Astrocyte (in vitro differentiated cells and primary cell): Measurements from ENCODE around the gene LIMS2. TPM values are rescaled to one million over a fixed set of nuclear protein-coding genes. Genes with fewer than 3 reads are reported as not detected.

ENCODE experiments used
- DNase-seq: peaks from one replicate; pipeline ENCODE4 v3.0.0-alpha.2; 2010; ENCODE audit warnings: low read depth
- FAIRE-seq: peaks from 2 replicates; lab custom pipeline; 2011; peaks lifted over from hg19 to GRCh38; lab: Jason Lieb, UNC
- H2AFZ ChIP-seq: 2 replicates; pipeline ENCODE4 v1.6.0; 2012; ENCODE audit warnings: low read depth, low read length, inconsistent platforms
- H3K27ac ChIP-seq: 2 replicates; pipeline ENCODE4 v1.5.1; 2011; ENCODE audit warnings: low read depth, low read length, inconsistent platforms
- H3K27me3 ChIP-seq: 2 replicates; pipeline ENCODE4 v1.6.0; 2011; ENCODE audit warnings: low read length, inconsistent platforms; ENCODE audit not compliant: insufficient read depth
- H3K36me3 ChIP-seq: 2 replicates; pipeline ENCODE4 v1.5.1; 2011; ENCODE audit warnings: low read length, inconsistent platforms; ENCODE audit not compliant: insufficient read depth
- H3K4me1 ChIP-seq: 2 replicates; pipeline ENCODE4 v1.5.1; 2011; ENCODE audit warnings: low read length, inconsistent platforms; ENCODE audit not compliant: insufficient read depth
- H3K4me2 ChIP-seq: 2 replicates; pipeline ENCODE4 v1.6.0; 2012; ENCODE audit warnings: low read length, inconsistent platforms
- H3K4me3 ChIP-seq: 2 replicates; pipeline ENCODE4 v1.5.1; 2011; ENCODE audit warnings: low read depth, mild to moderate bottlenecking, low read length, inconsistent platforms; ENCODE audit not compliant: insufficient read depth
- H3K79me2 ChIP-seq: 2 replicates; pipeline ENCODE4 v1.6.0; 2012; ENCODE audit warnings: mild to moderate bottlenecking, low read length, inconsistent platforms; ENCODE audit not compliant: insufficient read depth
- H3K9ac ChIP-seq: 2 replicates; pipeline ENCODE4 v1.6.0; 2012; ENCODE audit warnings: mild to moderate bottlenecking, low read length, inconsistent platforms
- H3K9me3 ChIP-seq: 2 replicates; pipeline ENCODE4 v1.5.1; 2012; ENCODE audit warnings: low read depth, mild to moderate bottlenecking, low read length, inconsistent platforms; ENCODE audit not compliant: insufficient read depth
- H4K20me1 ChIP-seq: 2 replicates; pipeline ENCODE4 v1.6.0; 2012; ENCODE audit warnings: low read length, inconsistent platforms; ENCODE audit not compliant: insufficient read depth
- H3K27ac Mint-ChIP-seq: one replicate; pipeline ENCODE4 v1.8.0; 2021; ENCODE audit warnings: mild to moderate bottlenecking, mixed read lengths; ENCODE audit not compliant: unreplicated experiment
- H3K27me3 Mint-ChIP-seq: one replicate; pipeline ENCODE4 v1.8.0; 2021; ENCODE audit warnings: low read depth, mixed read lengths; ENCODE audit not compliant: unreplicated experiment
- H3K36me3 Mint-ChIP-seq: one replicate; pipeline ENCODE4 v1.8.0; 2021; ENCODE audit warnings: low read depth, mixed read lengths; ENCODE audit not compliant: unreplicated experiment
- H3K4me1 Mint-ChIP-seq: one replicate; pipeline ENCODE4 v1.8.0; 2021; ENCODE audit warnings: low read depth, mixed read lengths; ENCODE audit not compliant: unreplicated experiment
- H3K4me3 Mint-ChIP-seq: one replicate; pipeline ENCODE4 v1.8.0; 2021; ENCODE audit warnings: mild to moderate bottlenecking, moderate library complexity, mixed read lengths; ENCODE audit not compliant: unreplicated experiment
- H3K9me3 Mint-ChIP-seq: one replicate; pipeline ENCODE4 v1.8.0; 2021; ENCODE audit warnings: mild to moderate bottlenecking, mixed read lengths; ENCODE audit not compliant: unreplicated experiment
- EZH2 ChIP-seq: IDR thresholded peaks from 2 replicates; pipeline ENCODE4 v1.6.1; 2012; ENCODE audit warnings: mild to moderate bottlenecking, low read length, inconsistent platforms; ENCODE audit not compliant: insufficient read depth
- total RNA-seq: library from RNA; stranded (reverse); gene quantifications from 2 replicates; pipeline ENCODE4 v1.2.1, GENCODE V29; 2021
- TF ChIP-seq, protein P1 (sequence below): IDR thresholded peaks from 2 replicates; pipeline ENCODE4 v1.5.1; 2011; ENCODE audit warnings: low read depth, mild to moderate bottlenecking, inconsistent platforms, low read length, moderate library complexity; ENCODE audit not compliant: insufficient read depth

The LIMS2 gene
- total RNA-seq, 1 donor from 2014 or later: 73.3 TPM

DNA sequence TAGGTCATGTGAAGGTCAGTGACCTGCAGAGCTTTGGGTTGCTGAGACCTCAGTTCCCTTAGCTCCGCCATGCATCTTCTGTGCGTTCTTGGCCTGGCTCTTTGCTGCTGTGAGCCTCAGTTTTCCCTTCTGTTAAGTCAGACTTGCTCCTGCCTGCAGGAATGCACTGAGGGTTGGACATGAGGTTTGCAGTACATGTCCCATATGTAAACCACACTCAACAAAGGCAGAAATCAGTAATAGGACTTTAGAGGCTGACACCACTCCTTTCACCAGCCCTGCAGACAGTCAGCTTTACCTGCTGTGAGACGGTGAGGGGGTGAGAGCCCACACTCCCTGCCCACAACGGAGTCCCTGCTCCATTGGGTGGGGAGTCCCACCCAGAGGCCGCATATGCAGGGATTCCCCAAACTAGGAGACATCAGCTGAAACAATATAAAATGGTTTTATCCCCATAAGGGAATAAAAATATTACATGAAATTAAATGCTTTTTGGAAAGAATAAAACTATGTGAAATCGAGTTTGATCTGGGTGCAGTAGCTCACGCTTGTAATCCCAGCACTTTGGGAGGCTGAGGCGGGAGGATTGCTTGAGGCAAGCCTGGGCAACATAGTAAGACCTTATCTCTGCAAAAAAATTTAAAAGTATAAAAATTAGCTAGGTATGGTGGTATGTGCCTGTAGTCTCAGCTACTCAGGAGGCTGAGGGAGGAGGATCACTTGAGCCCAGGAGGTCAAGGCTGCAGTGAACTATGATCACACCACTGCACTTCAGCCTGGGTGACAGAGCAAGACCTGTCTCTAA, 84.7 kb downstream of the LIMS2 start:
- H3K4me3 ChIP-seq: no peak overlapping the region
- Mint-ChIP-seq H3K27ac (no peak overlapping the region), H3K27me3 (peaks cover 10% of the 10 kb centered on the region), H3K4me3 (no peak overlapping the region), H3K4me1 (no peaks in the 10 kb centered on the region), H3K36me3 (peaks cover under 1% of the 10 kb centered on the region), H3K9me3 (peaks cover 3% of the 10 kb centered on the region)
- H3K79me2 ChIP-seq: no peaks in the 10 kb centered on the region
- no peaks in the 10 kb centered on the region for H3K36me3 ChIP-seq
- no peaks in the 10 kb centered on the region for H4K20me1 ChIP-seq
- H3K9me3 ChIP-seq: no peaks in the 10 kb centered on the region
- no peak overlapping the region for H3K27ac ChIP-seq
- FAIRE-seq (no peak), DNase-seq (no peak)
- no peak overlapping the region for H2AFZ ChIP-seq
- TF ChIP-seq, protein P1, sequence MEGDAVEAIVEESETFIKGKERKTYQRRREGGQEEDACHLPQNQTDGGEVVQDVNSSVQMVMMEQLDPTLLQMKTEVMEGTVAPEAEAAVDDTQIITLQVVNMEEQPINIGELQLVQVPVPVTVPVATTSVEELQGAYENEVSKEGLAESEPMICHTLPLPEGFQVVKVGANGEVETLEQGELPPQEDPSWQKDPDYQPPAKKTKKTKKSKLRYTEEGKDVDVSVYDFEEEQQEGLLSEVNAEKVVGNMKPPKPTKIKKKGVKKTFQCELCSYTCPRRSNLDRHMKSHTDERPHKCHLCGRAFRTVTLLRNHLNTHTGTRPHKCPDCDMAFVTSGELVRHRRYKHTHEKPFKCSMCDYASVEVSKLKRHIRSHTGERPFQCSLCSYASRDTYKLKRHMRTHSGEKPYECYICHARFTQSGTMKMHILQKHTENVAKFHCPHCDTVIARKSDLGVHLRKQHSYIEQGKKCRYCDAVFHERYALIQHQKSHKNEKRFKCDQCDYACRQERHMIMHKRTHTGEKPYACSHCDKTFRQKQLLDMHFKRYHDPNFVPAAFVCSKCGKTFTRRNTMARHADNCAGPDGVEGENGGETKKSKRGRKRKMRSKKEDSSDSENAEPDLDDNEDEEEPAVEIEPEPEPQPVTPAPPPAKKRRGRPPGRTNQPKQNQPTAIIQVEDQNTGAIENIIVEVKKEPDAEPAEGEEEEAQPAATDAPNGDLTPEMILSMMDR: no peak
- TF ChIP-seq EZH2: no peak
- no peak overlapping the region for H3K4me2 ChIP-seq
- H3K4me1 ChIP-seq: no peaks in the 10 kb centered on the region
- no peak overlapping the region for H3K9ac ChIP-seq
- no peaks in the 10 kb centered on the region for H3K27me3 ChIP-seq

DNA sequence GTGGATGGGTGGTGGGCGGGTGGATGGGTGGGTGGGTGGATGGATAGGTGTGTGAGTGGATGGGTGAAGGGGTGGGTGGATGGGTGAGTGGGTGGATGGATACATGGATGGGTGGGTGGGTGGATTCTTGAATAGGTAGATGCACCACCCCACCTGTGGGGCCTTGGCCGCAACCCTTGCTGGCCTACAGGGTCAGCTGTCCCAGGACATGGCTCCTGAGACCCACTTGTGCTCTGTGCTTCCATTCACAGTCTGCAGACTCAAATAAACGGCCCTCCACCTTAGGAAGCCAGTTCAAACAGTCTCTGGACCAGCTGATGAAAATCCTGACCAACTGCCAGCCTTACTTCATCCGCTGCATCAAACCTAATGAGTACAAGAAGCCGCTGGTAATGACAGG, 85.5 kb downstream of the LIMS2 start:
- FAIRE-seq: no peak
- Histone ChIP-seq H3K4me1 (no peaks in the 10 kb centered on the region), H3K4me3 (no peak overlapping the region), H2AFZ (no peak overlapping the region), H4K20me1 (no peaks in the 10 kb centered on the region), H3K9me3 (no peaks in the 10 kb centered on the region), H3K27ac (no peak overlapping the region), H3K79me2 (no peaks in the 10 kb centered on the region), H3K9ac (no peak overlapping the region), H3K27me3 (no peaks in the 10 kb centered on the region), H3K4me2 (no peak overlapping the region), H3K36me3 (no peaks in the 10 kb centered on the region)
- Mint-ChIP-seq H3K36me3 (no peaks in the 10 kb centered on the region), H3K27ac (no peak overlapping the region), H3K4me1 (no peaks in the 10 kb centered on the region), H3K27me3 (peaks cover 13% of the 10 kb centered on the region), H3K9me3 (no peaks in the 10 kb centered on the region), H3K4me3 (no peak overlapping the region)
- no peak for TF ChIP-seq EZH2
- TF ChIP-seq, protein P1: no peak
- no peak for DNase-seq

DNA sequence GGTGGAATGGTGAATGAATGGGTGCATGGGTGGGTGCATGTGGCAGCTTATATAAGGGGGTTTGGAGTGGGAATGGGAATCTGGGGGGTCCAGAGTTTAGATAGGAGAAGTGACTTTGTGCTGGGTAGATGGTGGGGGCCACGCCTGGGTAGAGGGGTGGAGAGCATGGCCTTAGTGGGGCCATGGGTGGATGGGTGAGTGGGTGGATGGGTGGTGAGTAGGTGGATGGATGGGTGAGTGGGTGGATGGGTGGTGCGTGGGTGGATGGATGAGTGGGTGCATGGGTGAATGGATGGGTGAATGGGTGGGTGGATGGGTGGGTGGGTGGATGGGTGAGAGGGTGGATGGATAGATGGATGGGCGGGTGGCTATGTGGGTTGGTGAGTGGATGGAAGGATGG, 86.0 kb downstream of the LIMS2 start:
- TF ChIP-seq EZH2: no peak
- TF ChIP-seq, protein P1: no peak
- H3K27ac Mint-ChIP-seq: no peak overlapping the region

More for the DNA sequence above, 86.0 kb downstream of the LIMS2 start:
- FAIRE-seq (no peak), DNase-seq (no peak)
- H3K9me3 Mint-ChIP-seq: no peaks in the 10 kb centered on the region
- no peaks in the 10 kb centered on the region for H3K27me3 ChIP-seq
- no peaks in the 10 kb centered on the region for H3K9me3 ChIP-seq
- no peaks in the 10 kb centered on the region for H4K20me1 ChIP-seq
- peaks cover 11% of the 10 kb centered on the region for H3K27me3 Mint-ChIP-seq
- H3K27ac ChIP-seq: no peak overlapping the region
- no peak overlapping the region for H3K4me3 ChIP-seq
- H3K4me1 Mint-ChIP-seq: no peaks in the 10 kb centered on the region
- no peaks in the 10 kb centered on the region for H3K79me2 ChIP-seq
- H3K9ac ChIP-seq: no peak overlapping the region
- H3K36me3 Mint-ChIP-seq: no peaks in the 10 kb centered on the region
- H3K4me2 ChIP-seq: no peak overlapping the region
- no peak overlapping the region for H2AFZ ChIP-seq
- no peaks in the 10 kb centered on the region for H3K4me1 ChIP-seq
- no peaks in the 10 kb centered on the region for H3K36me3 ChIP-seq
- H3K4me3 Mint-ChIP-seq: no peak overlapping the region
